ENCODE measurements around the gene LRRN1. TPM values are rescaled to one million over a fixed set of nuclear protein-coding genes. Genes with fewer than 3 reads are reported as not detected.

Gene LRRN1
- polyA plus RNA-seq, 1 donor from 2014 or later: 24.5 TPM

- Histone ChIP-seq H3K9me3 (ENCODE audit: low read length) (no peaks in the 10 kb centered on the region), H3K4me2 (ENCODE audit: low read length) (peak overlapping the region; percentile 9), H4K20me1 (ENCODE audit: insufficient read depth) (no peaks in the 10 kb centered on the region), H3K9ac (ENCODE audit: low read length) (peak overlapping the region; percentile 82), H2AFZ (ENCODE audit: low read depth, low read length) (peak overlapping the region; percentile 56), H3K27ac (ENCODE audit: low read length) (peak overlapping the region; percentile 70), H3K36me3 (ENCODE audit: insufficient read depth, low read length) (no peaks in the 10 kb centered on the region), H3K4me3 (ENCODE audit: low read length) (peak overlapping the region; percentile 87), H3K9me2 (ENCODE audit: insufficient read depth, low read length) (no peaks in the 10 kb centered on the region), H3K27me3 (ENCODE audit: insufficient read depth, low read depth, low read length) (no peaks in the 10 kb centered on the region), H3F3A (ENCODE audit: insufficient read depth, low read length, poor library complexity, severe bottlenecking) (no peaks in the 10 kb centered on the region), H3K79me2 (replicated peaks; ENCODE audit: insufficient read depth, low read length) (peaks cover 45% of the 10 kb centered on the region)
- no peak for TF ChIP-seq EP300 (conservative IDR thresholded peaks at IDR 0.05; ENCODE audit: poor library complexity, severe bottlenecking)
- no peak for TF ChIP-seq MXI1 (conservative IDR thresholded peaks at IDR 0.05; ENCODE audit: poor library complexity, severe bottlenecking)
- TF ChIP-seq POLR2AphosphoS5 (IDR thresholded peaks at IDR 0.05): no peak
- no peak for TF ChIP-seq REST (IDR thresholded peaks at IDR 0.05; ENCODE audit: borderline replicate concordance)
- no peak for TF ChIP-seq RAD21 (conservative IDR thresholded peaks at IDR 0.05)
- TF ChIP-seq TAF1 (IDR thresholded peaks at IDR 0.05; ENCODE audit: low read depth): no peak
- TF ChIP-seq SMC3 (conservative IDR thresholded peaks at IDR 0.05; ENCODE audit: poor library complexity): no peak
- no peak for TF ChIP-seq EZH2 (IDR thresholded peaks at IDR 0.05; ENCODE audit: borderline replicate concordance, insufficient read depth, low read length, poor library complexity, severe bottlenecking)
- no peak for TF ChIP-seq CTCF (IDR thresholded peaks at IDR 0.05; ENCODE audit: poor library complexity, severe bottlenecking)
Measured at GRCh38 chr3:3800080-3800455, 837 bp downstream of the LRRN1 start.

- Histone ChIP-seq H3K27me3 (ENCODE audit: insufficient read depth, low read depth, low read length) (no peaks in the 10 kb centered on the region), H3K4me3 (ENCODE audit: low read length) (peak overlapping the region; percentile 87), H3K79me2 (replicated peaks; ENCODE audit: insufficient read depth, low read length) (peaks cover 54% of the 10 kb centered on the region), H3K9ac (ENCODE audit: low read length) (peak overlapping the region; percentile 82), H3K4me2 (ENCODE audit: low read length) (peak overlapping the region; percentile 89), H3K9me3 (ENCODE audit: low read length) (no peaks in the 10 kb centered on the region), H3F3A (ENCODE audit: insufficient read depth, low read length, poor library complexity, severe bottlenecking) (no peaks in the 10 kb centered on the region), H2AFZ (ENCODE audit: low read depth, low read length) (no peak overlapping the region), H3K36me3 (ENCODE audit: insufficient read depth, low read length) (no peaks in the 10 kb centered on the region), H3K9me2 (ENCODE audit: insufficient read depth, low read length) (no peaks in the 10 kb centered on the region), H4K20me1 (ENCODE audit: insufficient read depth) (no peaks in the 10 kb centered on the region), H3K27ac (ENCODE audit: low read length) (peak overlapping the region; percentile 33)
- no peak for TF ChIP-seq CTCF (IDR thresholded peaks at IDR 0.05; ENCODE audit: poor library complexity, severe bottlenecking)
- no peak for TF ChIP-seq EP300 (conservative IDR thresholded peaks at IDR 0.05; ENCODE audit: poor library complexity, severe bottlenecking)
- TF ChIP-seq MXI1 (conservative IDR thresholded peaks at IDR 0.05; ENCODE audit: poor library complexity, severe bottlenecking): peak; percentile 20
- peak; percentile 34 for TF ChIP-seq TAF1 (IDR thresholded peaks at IDR 0.05; ENCODE audit: low read depth)
- peak; percentile 10 for TF ChIP-seq RAD21 (conservative IDR thresholded peaks at IDR 0.05)
Measured at GRCh38 chr3:3800685-3801493, 1.7 kb downstream of the LRRN1 start.

All from neural cell (in vitro differentiated cells).